Astrocyte (in vitro differentiated cells and primary cell): ENCODE data around the gene ESM1.

Experiments used
- CTCF ChIP-seq: IDR thresholded peaks from 2 replicates; pipeline ENCODE4 v1.5.1; 2011; ENCODE audit warnings: low read depth, mild to moderate bottlenecking, inconsistent platforms, low read length, moderate library complexity; ENCODE audit not compliant: insufficient read depth
- EZH2 ChIP-seq: IDR thresholded peaks from 2 replicates; pipeline ENCODE4 v1.6.1; 2012; ENCODE audit warnings: mild to moderate bottlenecking, low read length, inconsistent platforms; ENCODE audit not compliant: insufficient read depth

DNA sequence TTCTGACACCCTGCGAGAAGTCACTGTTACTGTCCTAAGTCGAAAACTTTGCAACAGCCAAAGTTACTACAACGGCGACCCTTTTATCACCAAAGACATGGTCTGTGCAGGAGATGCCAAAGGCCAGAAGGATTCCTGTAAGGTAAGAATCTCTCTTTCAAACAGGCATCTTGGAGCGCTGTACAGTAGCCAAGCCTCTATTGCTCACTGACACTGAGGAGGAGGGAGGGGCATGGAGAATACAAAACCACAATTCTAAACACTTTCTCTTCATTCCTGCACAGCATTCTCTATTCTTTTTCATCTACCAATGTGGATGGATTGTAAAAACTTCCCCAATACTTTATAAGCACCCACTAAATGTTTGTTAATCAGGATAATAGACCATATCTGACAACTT lies 46.1 kb upstream of the ESM1 start:
- no peak for TF ChIP-seq CTCF
- TF ChIP-seq EZH2, result no peak
